HEK293 (cell line): Measurements from ENCODE around the gene INPP5A.
"Not testable (repeated sequence)": the region's sequence is repeated elsewhere in the genome, so short reads cannot be mapped to it uniquely, and the experiment has no call there.

ENCODE experiments used
- CTCF ChIA-PET: fragments of 350-600 bp; formaldehyde crosslinking; extraction: SDS; loops from one replicate; lab custom pipeline; 2021; ENCODE audit warnings: antibody characterized with exemption; lab: Yijun Ruan, JAX
- POLR2A ChIA-PET: fragments of 300-600 bp; formaldehyde crosslinking; extraction: SDS; loops from one replicate; lab custom pipeline; 2020; ENCODE audit warnings: antibody characterized with exemption, inconsistent platforms; lab: Yijun Ruan, JAX
- H3K27ac ChIP-seq: fragments of 200-500 bp; sonication (Bioruptor generic); 2 replicates; pipeline ENCODE4 v1.5.1; 2014; ENCODE audit warnings: low read depth, low read length, control low read depth, inconsistent platforms; ENCODE audit errors: extremely low read depth
- H3K36me3 ChIP-seq, 2 experiments: fragments of 200-500 bp in 1 of 2; sonication (Bioruptor generic) in 1 of 2; 1 replicate in 1 of 2; 2 replicates in 1 of 2; pipeline ENCODE4 v1.5.1; 2014 to 2017; ENCODE audit warnings: inconsistent platforms in 2 of 2, low read length in 2 of 2; ENCODE audit not compliant: control insufficient read depth in 2 of 2, insufficient read depth in 1 of 2
- H3K4me1 ChIP-seq: fragments of 200-500 bp; sonication (Bioruptor generic); 2 replicates; pipeline ENCODE4 v1.5.1; 2014; ENCODE audit warnings: mild to moderate bottlenecking, low read length, inconsistent platforms; ENCODE audit not compliant: control insufficient read depth, insufficient read depth
- H3K4me3 ChIP-seq: 2 replicates; pipeline ENCODE4 v1.5.1; 2011; ENCODE audit warnings: low read depth, mild to moderate bottlenecking, control low read depth, low read length, moderate library complexity
- H3K9me3 ChIP-seq: fragments of 200-500 bp; sonication (Bioruptor generic); 2 replicates; pipeline ENCODE4 v1.5.1; 2014; ENCODE audit warnings: low read depth, low read length, inconsistent platforms; ENCODE audit not compliant: control insufficient read depth, insufficient read depth
- EGR2 ChIP-seq: fragments of 450-650 bp; formaldehyde crosslinking; IDR thresholded peaks from 2 replicates; pipeline ENCODE4 v1.5.1; 2016; ENCODE audit warnings: low read depth, missing biosample characterization, missing genetic modification characterization
- KLF1 ChIP-seq: fragments of 450-650 bp; formaldehyde crosslinking; IDR thresholded peaks from 2 replicates; pipeline ENCODE4 v1.5.1; 2016; ENCODE audit warnings: missing biosample characterization, missing genetic modification characterization
- PRDM6 ChIP-seq: fragments of 450-650 bp; formaldehyde crosslinking; IDR thresholded peaks from 2 replicates; pipeline ENCODE4 v1.5.1; 2017; ENCODE audit warnings: missing biosample characterization, missing genetic modification characterization
- SCRT2 ChIP-seq: fragments of 450-650 bp; formaldehyde crosslinking; IDR thresholded peaks from 2 replicates; pipeline ENCODE4 v1.5.1; 2016; ENCODE audit warnings: missing biosample characterization, missing genetic modification characterization
- YY1 ChIP-seq: fragments of 450-650 bp; formaldehyde crosslinking; IDR thresholded peaks from 2 replicates; pipeline ENCODE4 v1.5.1; 2018; ENCODE audit warnings: missing biosample characterization, missing genetic modification characterization
- ZFHX2 ChIP-seq: fragments of 450-650 bp; formaldehyde crosslinking; conservative IDR thresholded peaks from 2 replicates; pipeline ENCODE4 v1.5.1; 2016; ENCODE audit warnings: missing biosample characterization, missing genetic modification characterization
- ZIC2 ChIP-seq: fragments of 450-650 bp; formaldehyde crosslinking; IDR thresholded peaks from 2 replicates; pipeline ENCODE4 v1.5.1; 2016; ENCODE audit warnings: missing biosample characterization, missing genetic modification characterization
- ZNF16 ChIP-seq: fragments of 450-650 bp; formaldehyde crosslinking; IDR thresholded peaks from 2 replicates; pipeline ENCODE4 v1.5.1; 2016; ENCODE audit warnings: low read depth, missing biosample characterization, missing genetic modification characterization
- ZNF280C ChIP-seq: fragments of 450-650 bp; formaldehyde crosslinking; IDR thresholded peaks from 2 replicates; pipeline ENCODE4 v1.5.1; 2016; ENCODE audit warnings: missing biosample characterization, missing genetic modification characterization
- ZNF404 ChIP-seq: fragments of 450-650 bp; formaldehyde crosslinking; IDR thresholded peaks from 2 replicates; pipeline ENCODE4 v1.5.1; 2017; ENCODE audit warnings: missing biosample characterization, missing genetic modification characterization
- ZNF426 ChIP-seq: fragments of 450-650 bp; formaldehyde crosslinking; IDR thresholded peaks from 2 replicates; pipeline ENCODE4 v1.5.1; 2017; ENCODE audit warnings: missing biosample characterization, missing genetic modification characterization, mild to moderate bottlenecking, inconsistent platforms, moderate library complexity
- ZNF626 ChIP-seq: fragments of 450-650 bp; sonication (Bioruptor Pico); formaldehyde crosslinking; IDR thresholded peaks from 2 replicates; pipeline ENCODE4 v1.5.1; 2018; ENCODE audit warnings: missing biosample characterization, missing genetic modification characterization, inconsistent platforms
- ZNF777 ChIP-seq: fragments of 450-650 bp; formaldehyde crosslinking; IDR thresholded peaks from 2 replicates; pipeline ENCODE4 v1.5.1; 2017; ENCODE audit warnings: missing biosample characterization, missing genetic modification characterization, borderline replicate concordance
- TF ChIP-seq, protein P1 (sequence below): fragments of 450-650 bp; formaldehyde crosslinking; IDR thresholded peaks from 2 replicates; pipeline ENCODE4 v1.5.1; 2016; ENCODE audit warnings: missing biosample characterization, missing genetic modification characterization
- TF ChIP-seq, protein P2 (sequence below): fragments of 450-650 bp; formaldehyde crosslinking; IDR thresholded peaks from 2 replicates; pipeline ENCODE4 v1.5.1; 2016; ENCODE audit warnings: missing biosample characterization, missing genetic modification characterization

INPP5A gene

DNA sequence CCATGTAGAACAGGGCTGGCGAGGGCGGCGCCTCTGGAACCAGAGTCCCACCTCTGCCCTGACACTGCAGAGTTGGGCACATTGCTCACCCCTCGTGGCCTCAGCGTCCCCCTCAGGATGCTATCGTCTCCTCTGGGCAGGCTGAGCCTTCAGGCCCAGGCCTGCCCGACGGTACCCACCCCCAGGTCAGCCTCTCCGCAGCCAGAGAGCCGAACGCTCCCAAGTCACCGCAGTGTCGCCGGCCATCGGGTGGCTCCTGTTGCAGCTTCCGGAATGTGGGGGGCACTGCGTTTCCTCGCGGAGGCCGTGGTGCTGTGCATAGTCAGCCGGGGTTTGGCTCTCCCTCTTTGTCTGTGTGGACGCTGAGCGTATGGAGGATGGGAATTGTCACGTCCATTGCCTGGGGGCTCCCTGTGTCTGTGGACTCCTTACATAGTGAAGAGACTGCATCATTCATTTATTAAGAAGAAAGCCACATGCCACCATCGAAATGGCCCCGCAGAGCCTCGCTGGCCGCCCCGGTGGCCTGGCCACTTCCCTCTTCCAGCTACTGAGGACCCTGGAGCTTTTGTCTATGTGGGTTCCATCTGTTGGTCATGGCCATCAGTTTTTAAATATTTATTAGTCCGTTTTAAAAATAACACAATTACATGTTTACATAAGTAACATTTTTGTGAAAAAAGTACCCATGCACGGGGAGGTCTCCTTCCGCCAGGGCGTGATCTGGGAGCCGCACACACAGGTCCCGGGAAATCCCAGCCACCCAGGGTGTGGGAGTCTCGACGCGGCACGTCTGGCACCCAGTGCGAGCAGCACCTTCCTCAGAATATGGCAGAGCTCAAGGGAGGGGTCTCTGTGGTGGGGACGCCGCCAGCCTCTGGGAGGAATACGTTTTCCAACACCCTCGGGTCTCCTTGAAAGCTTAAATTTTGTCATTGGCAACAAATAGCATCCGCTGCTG is 232.8 kb downstream of the INPP5A start:
- no peak overlapping the region for H3K4me3 ChIP-seq
- POLR2A ChIA-PET = interaction anchor here (0.6 kb wide), 1 partner anchor 77 kb away, joined by 4 read pairs; no protein-coding TSS in a partner anchor
- no peaks in the 10 kb centered on the region for H3K9me3 ChIP-seq
- TF ChIP-seq YY1 (tag by site-specific recombination) = no peak
- no peak for TF ChIP-seq ZNF626
- no peak for TF ChIP-seq PRDM6 (tag by site-specific recombination)
- TF ChIP-seq, protein P1, sequence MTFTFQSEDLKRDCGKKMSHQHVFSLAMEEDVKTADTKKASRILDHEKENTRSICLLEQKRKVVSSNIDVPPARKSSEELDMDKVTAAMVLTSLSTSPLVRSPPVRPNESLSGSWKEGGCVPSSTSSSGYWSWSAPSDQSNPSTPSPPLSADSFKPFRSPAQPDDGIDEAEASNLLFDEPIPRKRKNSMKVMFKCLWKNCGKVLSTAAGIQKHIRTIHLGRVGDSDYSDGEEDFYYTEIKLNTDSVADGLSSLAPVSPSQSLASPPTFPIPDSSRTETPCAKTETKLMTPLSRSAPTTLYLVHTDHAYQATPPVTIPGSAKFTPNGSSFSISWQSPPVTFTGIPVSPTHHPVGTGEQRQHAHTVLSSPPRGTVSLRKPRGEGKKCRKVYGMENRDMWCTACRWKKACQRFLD (tag by site-specific recombination) = no peak
- TF ChIP-seq ZNF16 (tag by site-specific recombination) = no peak
- CTCF ChIA-PET = no interaction called here
- no peak overlapping the region for H3K27ac ChIP-seq
- H3K36me3 ChIP-seq = no peaks in the 10 kb centered on the region
- H3K4me1 ChIP-seq = no peaks in the 10 kb centered on the region

DNA sequence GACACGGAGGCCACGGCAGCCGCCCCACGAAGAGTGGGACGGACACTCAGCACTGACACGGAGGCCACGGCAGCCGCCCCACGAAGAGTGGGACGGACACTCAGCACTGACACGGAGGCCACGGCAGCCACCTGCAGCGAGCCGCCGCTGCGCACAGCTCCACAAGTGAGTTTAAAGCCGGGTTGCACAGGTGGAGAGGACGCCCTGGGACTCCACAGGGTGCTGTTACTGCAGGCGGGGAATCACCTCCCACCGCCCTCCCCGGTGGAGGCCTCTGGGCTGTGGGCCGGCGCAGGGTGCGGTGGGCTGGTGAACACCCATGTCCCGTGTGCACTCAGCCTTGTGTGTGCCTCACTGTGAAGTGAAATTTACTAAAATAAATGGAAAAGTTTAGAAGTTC is 235.2 kb downstream of the INPP5A start:
- H3K36me3 ChIP-seq, H3K4me1 ChIP-seq, CTCF ChIA-PET, H3K4me3 ChIP-seq, POLR2A ChIA-PET, H3K9me3 ChIP-seq, H3K27ac ChIP-seq: not testable (repeated sequence)

DNA sequence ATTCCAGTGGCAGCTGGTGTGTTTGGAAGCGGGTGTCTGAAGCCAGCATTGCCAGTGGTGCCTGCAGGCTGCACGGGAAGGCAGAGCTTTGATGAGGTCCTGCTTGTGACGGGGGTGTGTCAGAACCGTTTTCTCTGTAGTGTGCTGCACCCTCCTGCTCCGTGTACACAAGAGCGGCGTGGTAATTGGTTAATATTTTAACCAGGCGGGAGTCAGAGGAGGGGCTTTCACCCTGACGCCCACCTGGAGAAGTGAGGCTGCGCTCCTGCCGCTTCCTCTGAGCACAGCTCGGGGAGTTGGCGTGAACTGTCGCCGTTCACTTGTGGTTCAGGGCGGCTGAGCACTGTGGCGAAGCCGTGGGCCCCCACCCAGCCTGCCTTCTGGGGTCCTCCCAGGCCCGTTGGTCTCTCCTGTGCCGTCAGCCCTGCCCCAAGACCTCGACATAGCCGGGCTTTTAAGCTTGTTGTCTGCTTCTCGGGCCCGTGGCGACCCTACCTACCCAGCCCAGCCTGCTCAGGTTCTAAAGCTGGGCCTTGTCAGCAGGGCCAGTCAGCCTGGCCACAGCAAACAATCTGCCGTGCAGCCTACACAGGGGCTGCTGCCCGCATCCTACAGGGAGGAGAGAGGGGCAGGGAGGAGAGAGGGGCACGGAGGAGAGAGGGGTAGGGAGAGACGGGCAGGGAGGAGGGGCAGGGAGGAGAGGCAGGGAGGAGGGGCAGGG is 236.8 kb downstream of the INPP5A start:
- no peak for TF ChIP-seq ZNF777 (tag by site-specific recombination)
- peak; percentile 3; the same call in 1 of the 2 replicates for TF ChIP-seq KLF1 (tag by site-specific recombination)

GRCh38 chr10:132774902-132775863 is 237.6 kb downstream of the INPP5A start:
- CTCF ChIA-PET = no interaction called here
- no peaks in the 10 kb centered on the region for H3K4me1 ChIP-seq
- H3K36me3 ChIP-seq = no peaks in the 10 kb centered on the region
- H3K27ac ChIP-seq = no peak overlapping the region
- H3K4me3 ChIP-seq = no peak overlapping the region
- H3K9me3 ChIP-seq = no peaks in the 10 kb centered on the region
- POLR2A ChIA-PET = no interaction called here
- peak; percentile 61 for TF ChIP-seq SCRT2
- 0 out of 2 replicates have a peak, but pooled peaks have one; percentile 13 for TF ChIP-seq EGR2 (tag by site-specific recombination)
- peak; percentile 40 for TF ChIP-seq ZFHX2 (tag by site-specific recombination)
- TF ChIP-seq ZNF404 (tag by site-specific recombination) = no peak
- no peak for TF ChIP-seq ZNF426 (tag by site-specific recombination)
- peak; percentile 75 for TF ChIP-seq ZIC2 (tag by site-specific recombination)
- TF ChIP-seq, protein P2, sequence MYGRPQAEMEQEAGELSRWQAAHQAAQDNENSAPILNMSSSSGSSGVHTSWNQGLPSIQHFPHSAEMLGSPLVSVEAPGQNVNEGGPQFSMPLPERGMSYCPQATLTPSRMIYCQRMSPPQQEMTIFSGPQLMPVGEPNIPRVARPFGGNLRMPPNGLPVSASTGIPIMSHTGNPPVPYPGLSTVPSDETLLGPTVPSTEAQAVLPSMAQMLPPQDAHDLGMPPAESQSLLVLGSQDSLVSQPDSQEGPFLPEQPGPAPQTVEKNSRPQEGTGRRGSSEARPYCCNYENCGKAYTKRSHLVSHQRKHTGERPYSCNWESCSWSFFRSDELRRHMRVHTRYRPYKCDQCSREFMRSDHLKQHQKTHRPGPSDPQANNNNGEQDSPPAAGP (tag by site-specific recombination) = 0 out of 2 replicates have a peak, but pooled peaks have one; percentile 32
- TF ChIP-seq ZNF280C (tag by site-specific recombination) = no peak

More for the DNA sequence above, 236.8 kb downstream of the INPP5A start:
- H3K4me1 ChIP-seq = no peaks in the 10 kb centered on the region
- ChIA-PET POLR2A (no interaction called here), CTCF (no interaction called here)
- no peak overlapping the region for H3K4me3 ChIP-seq
- H3K27ac ChIP-seq = no peak overlapping the region
- H3K36me3 ChIP-seq = no peaks in the 10 kb centered on the region
- no peaks in the 10 kb centered on the region for H3K9me3 ChIP-seq
